LNCaP clone FGC (cell line): ENCODE data around the gene SLC30A3.

Experiments used
- DNase-seq: peaks from one replicate; pipeline ENCODE4 v3.0.0-alpha.2; 2011; ENCODE audit warnings: low read depth
- H3K4me3 ChIP-seq: 2 replicates; pipeline ENCODE4 v1.5.1; 2011; ENCODE audit warnings: mild to moderate bottlenecking, low read depth, low read length, control low read depth
- CTCF ChIP-seq: IDR thresholded peaks from 2 replicates; pipeline ENCODE4 v1.5.1; 2012; ENCODE audit warnings: mild to moderate bottlenecking; ENCODE audit not compliant: control insufficient read depth, insufficient read depth; ENCODE audit errors: extremely low read depth

SLC30A3 gene

GRCh38 chr2:27241761-27242613 lies 20.9 kb downstream of the SLC30A3 start:
- no peak overlapping the region for H3K4me3 ChIP-seq
- DNase-seq = no peak
- TF ChIP-seq CTCF = no peak

- no peak overlapping the region for H3K4me3 ChIP-seq
- no peak for DNase-seq
- no peak for TF ChIP-seq CTCF
Observed at GRCh38 chr2:27240406-27240805, 22.4 kb downstream of the SLC30A3 start.

GRCh38 chr2:27238976-27239375 lies 23.9 kb downstream of the SLC30A3 start:
- TF ChIP-seq CTCF = no peak
- no peak overlapping the region for H3K4me3 ChIP-seq

GRCh38 chr2:27237341-27237945 lies 25.4 kb downstream of the SLC30A3 start:
- no peak overlapping the region for H3K4me3 ChIP-seq
- TF ChIP-seq CTCF = no peak
- no peak for DNase-seq

More at GRCh38 chr2:27238976-27239375, 23.9 kb downstream of the SLC30A3 start:
- no peak for DNase-seq

DNA sequence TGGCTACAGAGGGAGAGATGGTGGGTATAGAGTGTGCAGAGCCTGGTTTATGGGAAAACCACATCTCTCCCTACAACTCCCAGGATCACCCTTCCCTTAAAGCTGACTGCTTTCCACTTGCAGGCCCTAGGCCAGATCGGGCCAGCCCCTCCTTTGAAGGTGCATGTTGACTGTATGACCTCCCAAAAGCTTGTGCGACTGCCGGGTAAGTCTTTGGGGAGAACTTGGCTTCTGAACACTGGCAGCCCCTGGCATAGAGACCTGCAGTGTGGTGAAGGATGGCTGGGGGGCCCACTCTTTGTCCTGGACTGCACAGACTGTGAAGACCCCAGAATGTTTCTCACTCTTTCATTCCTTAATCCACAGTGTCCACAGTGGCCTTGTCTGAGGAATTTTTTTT lies 26.2 kb downstream of the SLC30A3 start:
- no peak overlapping the region for H3K4me3 ChIP-seq
- DNase-seq = no peak
- TF ChIP-seq CTCF = no peak

DNA sequence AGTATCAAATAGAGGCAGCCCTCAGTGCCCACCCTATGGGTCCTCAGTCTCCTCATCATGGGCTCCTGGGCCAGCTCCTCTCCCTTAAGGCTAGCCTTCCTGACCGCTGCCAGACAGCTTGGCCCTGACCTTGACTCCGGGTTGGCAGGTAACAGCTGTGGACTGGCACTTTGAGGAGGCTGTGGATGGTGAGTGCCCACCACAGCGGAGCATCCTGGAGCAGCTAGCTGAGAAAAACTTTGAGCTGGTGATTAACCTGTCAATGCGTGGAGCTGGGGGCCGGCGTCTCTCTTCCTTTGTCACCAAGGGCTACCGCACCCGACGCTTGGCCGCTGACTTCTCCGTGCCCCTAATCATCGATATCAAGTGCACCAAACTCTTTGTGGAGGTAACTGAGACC lies 26.7 kb downstream of the SLC30A3 start:
- no peak for TF ChIP-seq CTCF
- H3K4me3 ChIP-seq = no peak overlapping the region
- no peak for DNase-seq
